GM15510 (cell line): ENCODE results near the gene BUD31.
A peak's percentile ranks its signal among the peaks of the same experiment; 100 is the strongest.

Experiments used
- POLR2A ChIP-seq: IDR thresholded peaks from 3 replicates; pipeline ENCODE4 v1.6.1; 2011; ENCODE audit warnings: borderline replicate concordance; ENCODE audit not compliant: insufficient read length; ENCODE audit errors: extremely low read depth

Gene BUD31

GRCh38 chr7:99408379-99409191 is at the start of gene BUD31, which contains the start of gene PDAP1:
Gene BUD31 (plus strand): TSS chr7:99408969. CDS start chr7:99411093, 2,124 bp downstream.
Gene PDAP1 (minus strand): TSS chr7:99408597. CDS start chr7:99408548, 49 bp downstream.
- peak; percentile 85 for TF ChIP-seq POLR2A

DNA sequence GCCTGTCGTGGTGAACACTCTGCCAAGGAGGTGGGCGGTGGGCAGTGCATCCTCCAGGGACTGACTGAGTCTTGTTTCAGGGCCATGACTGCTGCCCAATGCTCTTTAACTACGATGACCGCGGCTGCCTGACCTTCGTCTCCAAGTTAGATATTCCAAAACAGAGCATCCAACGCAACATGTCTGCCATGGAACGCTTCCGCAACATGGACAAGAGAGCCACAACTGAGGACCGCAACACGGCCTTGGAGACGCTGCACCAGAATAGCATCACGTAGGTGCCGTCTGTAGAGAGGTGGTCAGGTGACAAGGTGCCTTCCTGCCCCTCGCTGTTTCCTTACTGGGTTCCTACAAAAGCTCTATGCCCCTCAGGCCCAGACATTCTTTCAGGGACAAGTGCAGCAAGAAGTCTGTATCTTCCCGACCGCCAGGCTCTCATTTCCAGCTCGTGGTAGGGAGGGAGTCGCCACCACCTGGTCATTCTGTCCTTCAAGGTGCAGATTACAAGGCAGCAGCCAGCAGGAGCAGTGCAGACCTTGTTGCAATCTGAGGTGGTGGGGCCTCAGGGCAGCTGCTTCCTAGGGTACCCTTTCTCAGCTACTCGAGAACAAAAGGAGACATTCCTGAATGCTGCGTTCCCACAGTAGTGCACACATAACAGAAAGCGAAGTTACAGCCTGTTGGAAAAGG is 49.2 kb upstream of the BUD31 start:
- no peak for TF ChIP-seq POLR2A

- no peak for TF ChIP-seq POLR2A
Observed at GRCh38 chr7:99362801-99363200, 46.0 kb upstream of the BUD31 start.

- no peak for TF ChIP-seq POLR2A
Observed at GRCh38 chr7:99363286-99363685, 45.5 kb upstream of the BUD31 start.

- no peak for TF ChIP-seq POLR2A
Observed at GRCh38 chr7:99365318-99366141, 43.2 kb upstream of the BUD31 start.

GRCh38 chr7:99366646-99367045 is 42.1 kb upstream of the BUD31 start:
- no peak for TF ChIP-seq POLR2A

DNA sequence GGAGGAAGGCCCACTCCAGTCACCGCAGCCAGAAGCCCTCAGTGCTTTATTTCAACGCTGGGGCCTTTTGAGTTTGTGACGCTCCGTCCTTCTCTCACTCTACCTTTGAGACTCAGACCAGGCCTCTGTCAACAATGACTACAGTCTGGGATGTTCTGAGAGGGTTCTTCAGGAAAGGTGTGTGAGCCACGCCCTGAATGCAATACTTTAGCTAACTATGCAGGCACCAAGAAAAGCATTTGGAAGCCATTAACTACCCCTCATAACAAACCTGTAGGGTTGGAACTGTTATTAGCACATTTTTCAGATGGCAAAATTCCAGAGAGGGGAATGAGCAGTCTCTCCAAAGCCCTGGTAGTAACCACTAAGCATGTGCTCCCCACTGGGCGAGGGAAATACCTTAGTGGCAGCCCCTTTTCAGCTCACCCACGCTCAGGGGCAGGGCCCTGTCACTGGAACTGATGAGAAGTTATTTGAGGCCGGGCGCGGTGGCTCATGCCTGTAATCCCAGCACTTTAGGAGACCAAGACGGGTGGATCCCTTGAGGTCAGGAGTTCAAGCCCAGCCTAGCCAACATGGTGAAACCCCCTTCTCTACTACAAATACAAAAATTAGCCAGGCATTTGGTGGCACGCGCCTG is 39.9 kb upstream of the BUD31 start:
- no peak for TF ChIP-seq POLR2A

- no peak for TF ChIP-seq POLR2A
Observed at GRCh38 chr7:99369767-99370391, 38.9 kb upstream of the BUD31 start.

DNA sequence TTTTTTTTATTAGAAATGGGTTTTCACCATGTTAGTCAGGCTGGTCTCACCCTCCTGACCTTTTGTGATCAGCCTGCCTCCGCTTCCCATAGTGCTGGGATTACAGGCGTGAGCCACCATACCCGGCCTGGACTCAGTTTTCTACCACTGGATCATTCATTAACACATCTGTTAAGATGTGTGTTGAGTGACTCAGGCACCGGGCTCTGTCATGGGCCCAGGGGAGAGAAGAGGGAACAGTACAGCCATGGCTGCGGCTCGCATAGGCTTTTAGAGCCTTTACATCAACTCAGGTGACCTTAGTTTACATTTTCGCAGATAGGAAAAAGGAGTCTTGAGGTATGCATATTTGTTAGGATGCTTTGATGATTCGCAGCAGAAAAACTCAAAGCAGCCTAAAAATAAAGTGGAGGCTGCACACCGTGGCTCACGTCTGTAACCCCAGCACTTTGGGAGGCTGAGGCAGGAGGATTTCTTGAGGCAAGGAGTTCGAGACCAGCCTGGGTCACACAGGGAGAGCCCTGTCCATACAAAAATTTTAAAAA is 37.3 kb upstream of the BUD31 start:
- no peak for TF ChIP-seq POLR2A

GRCh38 chr7:99372275-99373090 is 36.3 kb upstream of the BUD31 start:
- no peak for TF ChIP-seq POLR2A

- no peak for TF ChIP-seq POLR2A
Observed at GRCh38 chr7:99373091-99374066, 35.4 kb upstream of the BUD31 start.

DNA sequence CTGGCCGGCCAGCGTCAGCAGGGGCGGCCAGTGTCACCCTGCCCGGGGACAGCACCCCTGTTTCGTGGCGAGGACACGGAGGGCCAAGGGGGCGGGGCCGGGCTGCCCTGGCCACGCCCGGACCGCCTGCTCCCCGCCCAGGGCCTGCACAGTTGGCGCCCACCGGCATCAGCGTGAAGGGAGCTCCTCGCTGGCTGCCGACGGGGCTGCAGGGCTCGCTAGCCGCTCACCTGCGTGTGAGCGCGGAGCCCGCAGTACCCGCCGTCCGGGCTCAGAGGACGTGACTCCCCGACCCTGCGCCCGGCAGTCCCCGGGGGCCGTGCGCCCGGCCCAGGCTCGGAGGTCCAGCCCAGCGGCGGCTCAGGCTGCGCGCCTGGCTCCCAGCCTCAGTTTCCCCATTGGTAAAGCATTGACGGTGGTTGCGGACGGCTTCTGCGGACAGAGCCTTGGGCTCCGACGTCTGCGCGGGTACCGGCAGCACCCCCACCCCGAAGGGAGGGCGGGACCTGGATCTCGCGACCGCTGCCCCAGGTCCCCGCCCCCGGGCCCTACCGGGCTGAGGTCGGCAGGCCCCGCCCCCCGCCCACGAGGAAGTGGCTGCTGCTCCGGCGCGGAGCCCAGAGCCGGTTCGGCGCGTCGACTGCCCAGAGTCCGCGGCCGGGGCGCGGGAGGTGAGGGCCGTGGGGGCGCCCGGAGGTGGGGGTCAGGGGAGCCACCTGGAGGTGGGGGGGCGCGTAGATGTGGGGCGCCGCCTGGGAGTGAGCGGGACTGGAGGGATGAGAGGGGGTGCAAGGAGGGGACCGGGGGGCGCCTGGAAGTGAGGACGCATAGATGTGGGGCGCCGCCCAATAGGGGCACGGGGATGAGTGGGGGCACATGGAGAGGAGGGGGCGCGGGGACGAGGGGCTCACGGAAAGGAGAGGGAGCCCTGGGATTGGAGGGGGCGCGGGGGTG is 34.4 kb upstream of the BUD31 start, which contains the start of gene ARPC1B:
Gene ARPC1B, plus strand, starts transcription at position 620 of the 954 bp plus-strand sequence. CDS start 10,985 bp downstream, outside the sequence.
- TF ChIP-seq POLR2A = peak; percentile 95
